ENCODE data around the gene IFIT1B. TPM values are rescaled to one million over a fixed set of nuclear protein-coding genes. Genes with fewer than 3 reads are reported as not detected.

IFIT1B gene
- total and polyA plus RNA-seq, 2 of the 8 experiments (the other 6 are each of a cell fraction or from before 2014, with no cell fraction given): not detected

DNA sequence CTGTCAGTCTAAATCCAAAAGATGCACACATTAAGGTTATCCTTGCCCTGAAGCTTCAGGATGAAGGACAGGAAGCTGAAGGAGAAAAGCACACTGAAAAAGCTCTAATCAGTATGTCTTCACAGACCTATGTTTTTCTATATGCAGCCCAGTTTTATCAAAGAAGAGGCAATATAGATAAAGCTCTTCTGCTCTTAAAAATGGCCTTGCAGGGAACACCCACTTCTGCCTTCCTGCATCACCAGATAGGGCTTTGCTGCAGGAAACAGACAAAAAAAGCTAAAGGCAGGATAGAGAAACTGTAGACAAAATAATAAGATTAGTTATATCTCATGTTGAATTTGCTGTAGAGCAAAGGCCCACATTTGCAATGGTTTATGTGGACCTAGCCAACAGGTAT, 14.9 kb upstream of the IFIT1B start:
- no peaks in the 10 kb centered on the region for H3K27me3 ChIP-seq (replicated peaks in 1 of 4; ENCODE audit: control insufficient read depth in 3 of 4, extremely low read depth in 1 of 4, insufficient read depth in 3 of 4, low read length in 3 of 4)
- no peak overlapping the region for H3K18ac ChIP-seq (ENCODE audit: extremely low read depth, low read length)
- H4K8ac ChIP-seq (ENCODE audit: extremely low read depth, insufficient read depth, low read length): no peak overlapping the region
- H2AK5ac ChIP-seq (ENCODE audit: low read depth, low read length): no peak overlapping the region
- H3K4me1 ChIP-seq (replicated peaks in 1 of 4; ENCODE audit: control insufficient read depth in 3 of 4, insufficient read depth in 4 of 4, low read length in 3 of 4): peaks cover 0 to 6% (median 0%) of the 10 kb centered on the region in 4 experiments; a peak in 1 of 7 replicates
- H3K4ac ChIP-seq (replicated peaks; ENCODE audit: insufficient read length, low read depth, low read length): no peak overlapping the region
- no peak overlapping the region for H3K4me2 ChIP-seq (ENCODE audit: insufficient read depth in 1 of 2, low read depth in 2 of 2, low read length in 2 of 2)
- TF ChIP-seq NRF1 (IDR thresholded peaks at IDR 0.05; ENCODE audit: low read depth, low read length): no peak
- TF ChIP-seq, protein P1, sequence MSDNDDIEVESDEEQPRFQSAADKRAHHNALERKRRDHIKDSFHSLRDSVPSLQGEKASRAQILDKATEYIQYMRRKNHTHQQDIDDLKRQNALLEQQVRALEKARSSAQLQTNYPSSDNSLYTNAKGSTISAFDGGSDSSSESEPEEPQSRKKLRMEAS (IDR thresholded peaks at IDR 0.05): no peak
- TF ChIP-seq TAF1 (IDR thresholded peaks at IDR 0.05; ENCODE audit: low read depth, low read length): no peak
- TF ChIP-seq CTBP2 (IDR thresholded peaks at IDR 0.05; ENCODE audit: borderline replicate concordance, insufficient read depth, insufficient read length, low read length): no peak
- TF ChIP-seq BRCA1 (IDR thresholded peaks at IDR 0.05; ENCODE audit: low read depth, low read length): no peak
- TF ChIP-seq JUN (IDR thresholded peaks at IDR 0.05; ENCODE audit: low read depth, low read length): no peak
- TF ChIP-seq BCL11A (IDR thresholded peaks at IDR 0.05; ENCODE audit: low read depth in 2 of 2, low read length in 2 of 2): no peak
- TF ChIP-seq, protein P2, sequence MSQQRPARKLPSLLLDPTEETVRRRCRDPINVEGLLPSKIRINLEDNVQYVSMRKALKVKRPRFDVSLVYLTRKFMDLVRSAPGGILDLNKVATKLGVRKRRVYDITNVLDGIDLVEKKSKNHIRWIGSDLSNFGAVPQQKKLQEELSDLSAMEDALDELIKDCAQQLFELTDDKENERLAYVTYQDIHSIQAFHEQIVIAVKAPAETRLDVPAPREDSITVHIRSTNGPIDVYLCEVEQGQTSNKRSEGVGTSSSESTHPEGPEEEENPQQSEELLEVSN (IDR thresholded peaks at IDR 0.05): no peak
- no peak overlapping the region for H2BK12ac ChIP-seq (ENCODE audit: low read depth, low read length)
- CTCF ChIA-PET (ENCODE audit: partially characterized antibody): interaction anchor here (0.6 to 2.8 kb wide), 5 partner anchors 10 to 210 kb away, joined by 3 to 7 read pairs (median 4); no protein-coding TSS in a partner anchor
- H3K9ac ChIP-seq (replicated peaks in 1 of 4; ENCODE audit: extremely low read depth in 1 of 4, low read depth in 3 of 4, low read length in 3 of 4): no peak overlapping the region
- H3K36me3 ChIP-seq (ENCODE audit: control insufficient read depth in 2 of 4, insufficient read depth in 4 of 4, low read length in 3 of 4): no peaks in the 10 kb centered on the region; a peak in 1 of 8 replicates
- no peaks in the 10 kb centered on the region for H3K9me3 ChIP-seq (ENCODE audit: insufficient read depth in 2 of 2, low read depth in 1 of 2, low read length in 1 of 2)
- H3K79me2 ChIP-seq (ENCODE audit: control insufficient read depth in 1 of 2, insufficient read depth in 2 of 2, low read length in 2 of 2): no peaks in the 10 kb centered on the region
- H4K20me1 ChIP-seq (replicated peaks in 1 of 2; ENCODE audit: control insufficient read depth in 1 of 2, insufficient read depth in 2 of 2, low read length in 2 of 2): no peaks in the 10 kb centered on the region
- POLR2A ChIA-PET (ENCODE audit: partially characterized antibody): interaction anchor here (1.7 kb wide), 1 partner anchor 17 kb away, joined by 4 read pairs; no protein-coding TSS in a partner anchor
- no peak overlapping the region for H2BK120ac ChIP-seq (replicated peaks; ENCODE audit: low read depth, low read length)
- no peak for DNase-seq (ENCODE audit: low read depth in 1 of 2, low spot score in 2 of 2)
- no peak overlapping the region for H4K5ac ChIP-seq (ENCODE audit: insufficient read length, low read depth, low read length)
- no peak overlapping the region for H2BK20ac ChIP-seq (ENCODE audit: low read length)
- H3K79me1 ChIP-seq (ENCODE audit: low read depth, low read length): no peaks in the 10 kb centered on the region
- no peak overlapping the region for H2BK15ac ChIP-seq (ENCODE audit: low read length)
- no peak overlapping the region for H3K23ac ChIP-seq (ENCODE audit: insufficient read length)
- no peak overlapping the region for H4K91ac ChIP-seq (replicated peaks; ENCODE audit: insufficient read length, low read length)
- H3K23me2 ChIP-seq (ENCODE audit: low read depth, low read length): no peaks in the 10 kb centered on the region
- no peak overlapping the region for H3K56ac ChIP-seq (replicated peaks; ENCODE audit: insufficient read length, low read depth, low read length)
- no peak overlapping the region for H3K4me3 ChIP-seq (ENCODE audit: extremely low read depth in 1 of 4, insufficient read depth in 2 of 4, low read depth in 3 of 4, low read length in 4 of 4)
- H3K14ac ChIP-seq (ENCODE audit: insufficient read length): no peak overlapping the region
- H2AFZ ChIP-seq (ENCODE audit: low read length): no peak overlapping the region
- H3K27ac ChIP-seq (ENCODE audit: low read depth, low read length): no peak overlapping the region
- H2BK5ac ChIP-seq (ENCODE audit: low read depth, low read length): no peak overlapping the region
- FAIRE-seq: no peak

Measured in H1 (cell line).